Measurements from ENCODE around the gene FBXW2. TPM values are rescaled to one million over a fixed set of nuclear protein-coding genes. Genes with fewer than 3 reads are reported as not detected.

FBXW2 gene
- total RNA-seq, 2 donors from 2014 or later: 16.6 to 19.1 TPM

DNA sequence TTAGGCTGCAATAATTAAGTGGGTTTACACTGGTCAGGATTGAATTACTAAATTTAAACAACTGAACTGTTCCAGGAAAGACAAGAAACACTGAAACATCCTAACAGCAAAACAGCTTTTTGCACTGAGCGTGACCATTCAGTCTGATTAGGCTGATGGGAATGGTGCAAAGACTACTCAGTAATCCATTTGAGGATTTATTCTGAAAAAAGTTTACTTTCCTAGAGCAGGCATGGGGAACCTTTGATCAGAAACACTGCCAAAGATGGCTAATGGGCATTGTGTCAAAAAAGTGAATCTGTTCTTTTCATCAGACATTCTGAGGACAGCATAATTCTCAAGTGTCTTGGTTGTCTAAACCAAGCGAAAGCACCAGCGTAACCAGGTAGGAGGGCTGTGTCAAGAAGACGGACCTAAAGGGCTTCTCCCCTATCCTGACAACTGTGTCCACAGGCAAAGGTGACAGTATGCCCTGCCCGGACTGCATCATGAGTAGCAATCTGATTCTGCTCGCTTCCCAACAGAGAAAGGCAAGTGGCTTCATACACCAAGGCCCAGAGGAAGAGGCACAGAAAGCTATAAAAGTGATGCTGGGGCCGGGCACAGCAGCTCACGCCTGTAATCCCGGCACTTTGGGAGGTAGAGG lies 33.3 kb downstream of the FBXW2 start:
- no peak overlapping the region for H3K27ac ChIP-seq
- intact Hi-C loops (cut with DNase I): loop anchor here (10.0 kb wide), 1 partner anchor 295 kb away; the partner anchor contains the start of gene C5

DNA sequence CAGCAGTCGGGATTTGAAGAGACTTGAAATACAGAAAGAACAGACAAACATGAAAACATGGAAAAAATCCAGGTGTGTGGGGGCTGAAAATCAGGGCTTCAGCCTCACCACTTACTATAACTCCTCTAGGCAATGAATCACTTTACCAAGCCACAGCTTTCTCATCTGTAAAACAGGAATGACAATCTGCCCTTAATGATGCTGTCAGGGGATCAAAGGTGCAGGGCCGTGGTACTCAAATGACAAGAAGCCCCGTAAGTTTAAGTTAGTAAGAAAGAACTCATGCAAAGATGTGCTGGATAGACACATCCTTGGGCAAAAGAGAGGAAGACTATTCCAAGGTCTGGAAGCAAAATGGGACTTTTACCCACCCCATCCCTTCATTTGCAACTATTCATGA lies 34.7 kb downstream of the FBXW2 start:
- WGBS, 2 donors: 77 to 93% methylated on average over 3 of the region's 3 CpGs
- intact Hi-C loops (cut with DNase I): no loop called here

More for the DNA sequence above, 33.3 kb downstream of the FBXW2 start:
- WGBS, 2 donors: 89 to 95% methylated on average over 9 of the region's 9 CpGs
- peaks cover 0 to 4% of the 10 kb centered on the region in 2 donors for H3K36me3 ChIP-seq (replicated peaks in 1 of 2; ENCODE audit: insufficient read depth in 1 of 2, low read depth in 2 of 2)
- H3K27me3 ChIP-seq: no peaks in the 10 kb centered on the region
- H3K4me1 ChIP-seq: no peaks in the 10 kb centered on the region
- DNase-seq (no peak), ATAC-seq (no peak)
- no peaks in the 10 kb centered on the region for H3K9me3 ChIP-seq
- no peak overlapping the region for H3K4me3 ChIP-seq
- TF ChIP-seq, protein P1, sequence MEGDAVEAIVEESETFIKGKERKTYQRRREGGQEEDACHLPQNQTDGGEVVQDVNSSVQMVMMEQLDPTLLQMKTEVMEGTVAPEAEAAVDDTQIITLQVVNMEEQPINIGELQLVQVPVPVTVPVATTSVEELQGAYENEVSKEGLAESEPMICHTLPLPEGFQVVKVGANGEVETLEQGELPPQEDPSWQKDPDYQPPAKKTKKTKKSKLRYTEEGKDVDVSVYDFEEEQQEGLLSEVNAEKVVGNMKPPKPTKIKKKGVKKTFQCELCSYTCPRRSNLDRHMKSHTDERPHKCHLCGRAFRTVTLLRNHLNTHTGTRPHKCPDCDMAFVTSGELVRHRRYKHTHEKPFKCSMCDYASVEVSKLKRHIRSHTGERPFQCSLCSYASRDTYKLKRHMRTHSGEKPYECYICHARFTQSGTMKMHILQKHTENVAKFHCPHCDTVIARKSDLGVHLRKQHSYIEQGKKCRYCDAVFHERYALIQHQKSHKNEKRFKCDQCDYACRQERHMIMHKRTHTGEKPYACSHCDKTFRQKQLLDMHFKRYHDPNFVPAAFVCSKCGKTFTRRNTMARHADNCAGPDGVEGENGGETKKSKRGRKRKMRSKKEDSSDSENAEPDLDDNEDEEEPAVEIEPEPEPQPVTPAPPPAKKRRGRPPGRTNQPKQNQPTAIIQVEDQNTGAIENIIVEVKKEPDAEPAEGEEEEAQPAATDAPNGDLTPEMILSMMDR (IDR thresholded peaks at IDR 0.05): no peak
- TF ChIP-seq POLR2A (IDR thresholded peaks at IDR 0.05): no peak

DNA sequence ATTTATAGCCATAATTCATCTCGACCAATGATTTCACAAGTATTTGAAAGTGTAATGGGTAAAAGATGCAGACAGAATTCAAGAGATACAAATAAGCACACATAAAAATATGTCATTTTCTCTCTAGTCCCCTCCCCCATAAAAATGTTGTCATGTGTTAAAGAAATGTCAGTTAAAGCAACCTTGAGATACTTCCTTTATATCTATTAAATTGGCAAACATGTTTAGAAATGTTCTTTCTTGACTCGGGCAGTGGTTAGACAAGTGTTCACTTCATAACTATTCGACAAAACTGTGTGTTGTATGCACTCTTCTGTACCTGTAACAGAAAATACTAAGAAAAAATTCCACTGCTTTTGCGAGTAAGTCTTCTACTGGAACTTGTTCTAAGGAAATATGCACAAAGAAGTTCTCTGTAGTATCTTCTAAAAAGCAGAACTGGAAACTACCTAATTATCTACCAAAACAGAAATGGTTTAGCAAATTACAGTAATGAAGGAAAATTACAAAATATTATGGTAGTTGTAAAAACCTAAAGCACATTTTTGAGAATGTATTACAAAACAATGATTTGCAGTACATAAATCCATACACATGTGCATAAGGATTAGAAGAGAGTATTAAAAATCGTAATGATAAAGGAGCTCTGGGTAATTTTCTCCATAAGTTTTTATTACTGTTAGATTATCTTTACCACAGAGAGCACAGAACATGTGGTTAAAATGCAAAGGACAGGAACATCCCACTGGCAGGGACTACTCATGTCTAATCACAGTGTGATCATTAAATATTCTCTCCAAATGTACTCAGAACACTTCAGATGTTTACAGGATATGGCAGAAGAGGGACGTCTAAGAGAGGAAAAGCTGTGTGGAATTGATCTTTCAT lies 35.9 kb downstream of the FBXW2 start:
- intact Hi-C loops (cut with DNase I): no loop called here
- 43 to 56% methylated on average over 6 of the region's 6 CpGs for WGBS, 2 donors

More for the DNA sequence above, 34.7 kb downstream of the FBXW2 start:
- TF ChIP-seq, protein P1 (IDR thresholded peaks at IDR 0.05): no peak
- no peak for TF ChIP-seq POLR2A (IDR thresholded peaks at IDR 0.05)
- Histone ChIP-seq H3K27me3 (no peaks in the 10 kb centered on the region), H3K27ac (no peak overlapping the region), H3K36me3 (replicated peaks in 1 of 2; ENCODE audit: insufficient read depth in 1 of 2, low read depth in 2 of 2) (no peaks in the 10 kb centered on the region), H3K9me3 (no peaks in the 10 kb centered on the region), H3K4me1 (no peaks in the 10 kb centered on the region), H3K4me3 (no peak overlapping the region)
- ATAC-seq: no peak
- no peak for DNase-seq

DNA sequence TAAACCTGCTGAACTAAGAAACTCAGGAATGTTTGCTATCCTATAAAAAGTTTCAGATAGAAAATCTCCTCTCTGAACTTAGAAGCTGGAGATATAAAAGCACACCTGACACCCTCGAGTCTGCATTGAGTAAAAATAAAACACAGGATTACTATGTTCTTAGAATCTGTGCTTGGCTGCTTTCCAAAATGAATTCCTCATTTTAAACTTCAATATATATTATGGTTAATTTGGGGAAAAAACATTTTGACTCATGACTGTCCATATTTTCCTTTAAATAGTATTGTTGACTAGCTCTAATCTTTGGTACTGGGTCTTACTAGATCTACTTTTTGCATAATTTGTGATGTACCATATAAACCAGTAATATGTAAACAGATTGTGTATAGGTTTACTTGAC lies 36.7 kb downstream of the FBXW2 start:
- Histone ChIP-seq H3K27ac (no peak overlapping the region), H3K27me3 (no peaks in the 10 kb centered on the region), H3K9me3 (no peaks in the 10 kb centered on the region), H3K36me3 (replicated peaks in 1 of 2; ENCODE audit: insufficient read depth in 1 of 2, low read depth in 2 of 2) (no peaks in the 10 kb centered on the region), H3K4me3 (no peak overlapping the region), H3K4me1 (no peaks in the 10 kb centered on the region)
- no peak for TF ChIP-seq POLR2A (IDR thresholded peaks at IDR 0.05)
- TF ChIP-seq, protein P1 (IDR thresholded peaks at IDR 0.05): no peak
- ATAC-seq (no peak), DNase-seq (no peak)
- intact Hi-C loops (cut with DNase I): no loop called here
- WGBS, 2 donors: 0 to 2% methylated on average over 1 of the region's 1 CpG

More for the DNA sequence above, 35.9 kb downstream of the FBXW2 start:
- H3K27me3 ChIP-seq: no peaks in the 10 kb centered on the region
- H3K27ac ChIP-seq: no peak overlapping the region
- no peak for ATAC-seq
- no peak for DNase-seq
- H3K4me1 ChIP-seq: no peaks in the 10 kb centered on the region
- H3K9me3 ChIP-seq: no peaks in the 10 kb centered on the region
- H3K4me3 ChIP-seq: no peak overlapping the region
- TF ChIP-seq POLR2A (IDR thresholded peaks at IDR 0.05): no peak
- TF ChIP-seq, protein P1 (IDR thresholded peaks at IDR 0.05): no peak
- H3K36me3 ChIP-seq (replicated peaks in 1 of 2; ENCODE audit: insufficient read depth in 1 of 2, low read depth in 2 of 2): no peaks in the 10 kb centered on the region
